Heart right ventricle (tissue), 16 donors: ENCODE data around the gene SLC8A2. TPM values are rescaled to one million over a fixed set of nuclear protein-coding genes. Genes with fewer than 3 reads are reported as not detected.
A peak's percentile ranks its signal among the peaks of the same experiment; 100 is the strongest.

Experiments used
- ATAC-seq, 8 donors: fragments of 200-7000 bp; cut with Tn5 transposase; one replicate each; pipeline ENCODE4 v1.9.1; 2020; ENCODE audit warnings: mild to moderate bottlenecking in 8 of 8, moderate library complexity in 8 of 8, moderate number of reproducible peaks in 1 of 8
- DNase-seq, 2 donors: peaks; one replicate each; pipeline ENCODE4 v3.0.0-alpha.2; 2020
- H3K27ac ChIP-seq, 10 donors: fragments of 200-600 bp; sonication (generic) in 2 of 10; one replicate each; pipeline versions ENCODE4 v1.5.0 to v1.8.0; 2020 to 2022; ENCODE audit warnings: mild to moderate bottlenecking in 3 of 10
- H3K27me3 ChIP-seq, 7 donors: fragments of 200-600 bp; one replicate each; pipeline ENCODE4 v1.8.0; 2021 to 2022; ENCODE audit warnings: mild to moderate bottlenecking in 2 of 7
- H3K36me3 ChIP-seq, 9 donors: fragments of 200-600 bp; sonication (generic) in 1 of 9; one replicate each; pipeline versions ENCODE4 v1.5.0 to v1.8.0; 2020 to 2022; ENCODE audit warnings: mild to moderate bottlenecking in 2 of 9
- H3K4me1 ChIP-seq, 9 donors: fragments of 200-600 bp; sonication (generic) in 1 of 9; one replicate each; pipeline versions ENCODE4 v1.5.0 to v1.8.0; 2020 to 2022; ENCODE audit warnings: mild to moderate bottlenecking in 4 of 9
- H3K4me3 ChIP-seq, 10 donors: fragments of 200-600 bp; sonication (generic) in 2 of 10; one replicate each; pipeline versions ENCODE4 v1.5.0 to v1.8.0; 2020 to 2022; ENCODE audit warnings: mild to moderate bottlenecking in 7 of 10, moderate library complexity in 2 of 10
- H3K9me3 ChIP-seq, 11 donors: fragments of 200-600 bp in 10 of 11; sonication (generic) in 2 of 11; one replicate each; pipeline versions ENCODE4 v1.5.0 to v1.8.0; 2013 to 2022; ENCODE audit warnings: mild to moderate bottlenecking in 2 of 11, control low read depth in 1 of 11, moderate library complexity in 1 of 11
- CTCF ChIP-seq, 9 donors: fragments of 200-600 bp; sonication (generic) in 2 of 9; IDR thresholded peaks; one replicate each; pipeline versions ENCODE4 v1.5.0 to v1.8.0; 2021 to 2022; ENCODE audit warnings: antibody characterized with exemption in 9 of 9, mild to moderate bottlenecking in 5 of 9, moderate library complexity in 1 of 9
- WGBS, 2 donors: extraction: QIAGEN DNeasy Blood & Tissue Kit; methylation state at CpG; one replicate each; pipeline ENCODE4 v1.1.7; 2013; ENCODE audit warnings: inconsistent platforms in 1 of 2; 5-methylcytosine and 5-hydroxymethylcytosine counted together
- intact Hi-C, 10 donors: fragments of 100-400 bp; cut with DNase I; formaldehyde crosslinking; loops; one replicate each; pipeline versions ENCODE4 v1.11.1 to v1.14.2; 2022
- polyA plus RNA-seq, 2 donors: library from polyadenylated mRNA; stranded (reverse); fragments of 200-250 nt; gene quantifications; one replicate each; pipeline ENCODE4 v1.2.3, GENCODE V29; 2013
- total RNA-seq, 10 donors: library from RNA; stranded (reverse); fragmentation: NEBNext Ultra II Directional in 3 of 10; extraction: Animal tissue kit (Norgen Biotek cat#: 25700) in 3 of 10; gene quantifications; one replicate each; pipeline versions ENCODE4 v1.2.1 to v1.2.4, GENCODE V29; 2021 to 2023
- donor health status: Arrhythmogenic right ventricular cardiomyopathy.
- donor health status: ischemic (EF 13 %, LVEDD 7.1; RV severe dilation, severe dysfunction).
- donor health status: healthy with polysubstance abuse.
- donor health status: DM: no; HTN: yes; CAD: no.
- donor health status: DM: no; HTN: no; CAD: no.
- donor health status: ischemic (EF 25% LVEDD 6.9; RV normal size, moderate dysfunction).
- donor health status: ischemic (EF 25% LVEDD 5.7; RV mildly dilated, moderate dysfunction).
- donor health status: healthy.
- donor health status: DM: yes; HTN: yes; CAD: no.
- donor health status: Ischemic cardiomyopathy.
- donor health status: ischemic (EF 35%, LVEDD 5.7; RV mildly dilated, moderate dysfunction).
- donor health status: nonischemic (EF 11% LVEDD 7.7; RV severe dilation, severe dysfunction).
- donor health status: DM: yes; HTN: yes; CAD: no.
- donor health status: PGD.
- donor health status: ischemic (EF 29% LVEDD 5.4; RV normal size, mild dysfunction).
- donor health status: nonischemic (EF 23%, LVEDD 6.1; RV moderate dilation, normal function).

SLC8A2 gene
- total and polyA plus RNA-seq, 12 donors = 0.03 to 0.64 (median 0.15) TPM; not detected in 3

DNA sequence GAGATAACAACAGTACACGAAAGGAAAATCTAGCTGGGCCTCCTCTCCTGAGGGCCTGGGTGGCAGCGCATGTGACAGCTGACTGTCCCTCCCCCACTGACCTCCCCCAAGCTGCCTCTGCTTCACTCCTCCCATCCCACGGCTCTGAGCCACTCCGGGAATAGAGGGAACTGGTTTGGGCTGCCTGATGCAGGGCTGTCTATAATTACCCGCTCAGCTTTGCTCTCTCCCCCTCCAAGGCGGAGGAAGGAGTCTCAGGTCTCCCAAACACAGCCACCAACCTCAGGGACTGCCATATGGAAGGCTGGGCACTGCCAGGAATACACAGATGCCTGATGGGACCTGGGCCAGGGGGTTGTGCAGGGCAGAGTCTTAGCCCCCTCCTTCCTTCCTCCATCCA is 35.3 kb upstream of the SLC8A2 start:
- peak overlapping the region in 1 of 10 donors; percentile 11 for H3K4me3 ChIP-seq
- peaks cover 28 to 73% (median 63%) of the 10 kb centered on the region in 9 donors for H3K4me1 ChIP-seq
- ATAC-seq (peak; percentile 64 to 91 (median 88)), DNase-seq (peak in 1 of 2 donors; percentile 75)
- intact Hi-C loops = loop anchor here in 1 of 10 donors (10.0 kb wide), 1 partner anchor 72 kb away; no protein-coding TSS in a partner anchor
- peak overlapping the region; percentile 21 to 96 (median 74) for H3K27ac ChIP-seq
- H3K27me3 ChIP-seq = no peaks in the 10 kb centered on the region
- WGBS, 2 donors = 36 to 40% methylated on average over 6 of the region's 6 CpGs
- peaks cover 0 to 48% (median 14%) of the 10 kb centered on the region in 9 donors for H3K36me3 ChIP-seq
- H3K9me3 ChIP-seq = no peaks in the 10 kb centered on the region
- TF ChIP-seq CTCF (IDR thresholded peaks at IDR 0.05) = no peak

- Histone ChIP-seq H3K36me3 (peaks cover 0 to 53% (median 16%) of the 10 kb centered on the region in 9 donors), H3K4me1 (peaks cover 24 to 71% (median 58%) of the 10 kb centered on the region in 9 donors), H3K9me3 (no peaks in the 10 kb centered on the region), H3K27me3 (no peaks in the 10 kb centered on the region), H3K4me3 (no peak overlapping the region), H3K27ac (peak overlapping the region in 9 of 10 donors; percentile 21 to 96 (median 80))
- intact Hi-C loops = loop anchor here in 1 of 10 donors (10.0 kb wide), 1 partner anchor 72 kb away; no protein-coding TSS in a partner anchor
- 62 to 66% methylated on average over 8 of the region's 8 CpGs for WGBS, 2 donors
- peak; percentile 6 to 69 (median 48) for ATAC-seq
- no peak for TF ChIP-seq CTCF (IDR thresholded peaks at IDR 0.05)
- no peak for DNase-seq
These were observed 34.8 kb upstream of the SLC8A2 start for GRCh38 chr19:47506459-47506858.

DNA sequence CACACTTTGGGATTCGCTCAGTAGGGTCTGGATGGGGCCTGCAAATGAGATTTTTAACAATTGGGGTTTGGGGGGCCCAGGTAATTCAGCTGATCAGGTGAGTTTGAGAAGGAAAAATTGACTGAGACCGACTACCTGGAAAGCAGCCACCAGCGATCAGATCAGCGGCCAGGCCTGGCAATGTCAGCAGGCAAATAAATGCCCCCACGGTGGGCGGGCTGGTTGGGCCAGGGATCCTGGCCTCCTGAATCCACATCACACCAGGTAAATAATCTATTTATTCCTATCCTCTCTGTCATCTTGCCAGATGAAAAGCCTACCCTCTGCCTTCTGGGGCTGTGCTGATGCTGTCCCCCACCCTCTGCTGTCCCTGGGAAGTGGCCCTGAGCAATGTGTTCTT is 33.8 kb upstream of the SLC8A2 start:
- no peaks in the 10 kb centered on the region for H3K27me3 ChIP-seq
- H3K4me1 ChIP-seq = peaks cover 16 to 63% (median 48%) of the 10 kb centered on the region in 9 donors
- DNase-seq (no peak), ATAC-seq (no peak)
- 92 to 93% methylated on average over 6 of the region's 6 CpGs for WGBS, 2 donors
- intact Hi-C loops = loop anchor here in 1 of 10 donors (10.0 kb wide), 1 partner anchor 71 kb away; no protein-coding TSS in a partner anchor
- H3K4me3 ChIP-seq = no peak overlapping the region
- peak overlapping the region in 5 of 10 donors; percentile 11 to 96 (median 86) for H3K27ac ChIP-seq
- TF ChIP-seq CTCF (IDR thresholded peaks at IDR 0.05) = no peak
- H3K36me3 ChIP-seq = peaks cover 0 to 63% (median 25%) of the 10 kb centered on the region in 9 donors
- no peaks in the 10 kb centered on the region for H3K9me3 ChIP-seq

GRCh38 chr19:47503826-47504150 is 32.1 kb upstream of the SLC8A2 start:
- peaks cover 9 to 49% (median 31%) of the 10 kb centered on the region in 9 donors for H3K4me1 ChIP-seq
- intact Hi-C loops = loop anchor here in 1 of 10 donors (10.0 kb wide), 1 partner anchor 69 kb away; no protein-coding TSS in a partner anchor

More at GRCh38 chr19:47503826-47504150, 32.1 kb upstream of the SLC8A2 start:
- Histone ChIP-seq H3K27me3 (no peaks in the 10 kb centered on the region), H3K4me3 (no peak overlapping the region), H3K36me3 (peaks cover 5 to 80% (median 40%) of the 10 kb centered on the region in 9 donors), H3K27ac (peak overlapping the region in 1 of 10 donors; percentile 37), H3K9me3 (no peaks in the 10 kb centered on the region)
- TF ChIP-seq CTCF (IDR thresholded peaks at IDR 0.05) = no peak
- WGBS, 2 donors = 63 to 72% methylated on average over 5 of the region's 5 CpGs
- ATAC-seq (no peak), DNase-seq (no peak)
